HG02642 (cell line): ENCODE measurements around the gene GPR152.

Source experiments
- ATAC-seq: cut with Tn5 transposase; IDR thresholded peaks from one replicate; pipeline ENCODE4 v1.9.1; 2021; ENCODE audit warnings: mild to moderate bottlenecking; ENCODE audit not compliant: unreplicated experiment, poor library complexity

GPR152 gene, protein sequence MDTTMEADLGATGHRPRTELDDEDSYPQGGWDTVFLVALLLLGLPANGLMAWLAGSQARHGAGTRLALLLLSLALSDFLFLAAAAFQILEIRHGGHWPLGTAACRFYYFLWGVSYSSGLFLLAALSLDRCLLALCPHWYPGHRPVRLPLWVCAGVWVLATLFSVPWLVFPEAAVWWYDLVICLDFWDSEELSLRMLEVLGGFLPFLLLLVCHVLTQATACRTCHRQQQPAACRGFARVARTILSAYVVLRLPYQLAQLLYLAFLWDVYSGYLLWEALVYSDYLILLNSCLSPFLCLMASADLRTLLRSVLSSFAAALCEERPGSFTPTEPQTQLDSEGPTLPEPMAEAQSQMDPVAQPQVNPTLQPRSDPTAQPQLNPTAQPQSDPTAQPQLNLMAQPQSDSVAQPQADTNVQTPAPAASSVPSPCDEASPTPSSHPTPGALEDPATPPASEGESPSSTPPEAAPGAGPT

DNA sequence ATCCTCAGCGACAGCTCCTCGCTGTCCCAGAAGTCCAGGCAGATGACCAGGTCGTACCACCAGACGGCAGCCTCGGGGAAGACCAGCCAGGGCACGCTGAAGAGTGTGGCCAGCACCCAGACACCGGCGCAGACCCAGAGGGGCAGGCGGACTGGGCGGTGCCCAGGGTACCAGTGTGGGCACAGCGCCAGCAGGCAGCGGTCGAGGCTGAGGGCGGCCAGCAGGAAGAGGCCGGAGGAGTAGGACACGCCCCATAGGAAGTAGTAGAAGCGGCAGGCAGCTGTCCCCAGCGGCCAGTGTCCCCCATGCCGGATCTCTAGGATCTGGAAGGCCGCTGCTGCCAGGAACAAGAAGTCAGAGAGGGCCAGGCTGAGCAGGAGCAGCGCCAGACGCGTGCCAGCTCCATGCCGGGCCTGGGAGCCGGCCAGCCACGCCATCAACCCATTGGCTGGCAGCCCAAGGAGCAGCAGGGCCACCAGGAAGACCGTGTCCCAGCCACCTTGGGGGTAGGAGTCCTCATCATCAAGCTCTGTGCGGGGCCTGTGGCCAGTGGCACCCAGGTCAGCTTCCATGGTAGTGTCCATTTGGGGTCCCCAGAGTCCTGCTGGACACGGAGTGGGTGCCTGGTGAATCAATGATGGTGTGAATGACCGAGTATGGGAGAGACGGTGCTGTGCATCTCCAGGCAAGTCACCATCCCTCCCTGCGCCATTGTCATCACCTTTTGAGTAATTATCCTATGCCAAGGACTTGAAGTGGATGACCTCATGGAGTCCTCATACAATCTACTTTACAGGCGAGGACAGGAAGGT is at the start of gene GPR152:
TSS of gene GPR152 (minus strand) at position 589 of the 812 bp plus-strand sequence. CDS start at position 584, 5 bp downstream.
- no peak for ATAC-seq

DNA sequence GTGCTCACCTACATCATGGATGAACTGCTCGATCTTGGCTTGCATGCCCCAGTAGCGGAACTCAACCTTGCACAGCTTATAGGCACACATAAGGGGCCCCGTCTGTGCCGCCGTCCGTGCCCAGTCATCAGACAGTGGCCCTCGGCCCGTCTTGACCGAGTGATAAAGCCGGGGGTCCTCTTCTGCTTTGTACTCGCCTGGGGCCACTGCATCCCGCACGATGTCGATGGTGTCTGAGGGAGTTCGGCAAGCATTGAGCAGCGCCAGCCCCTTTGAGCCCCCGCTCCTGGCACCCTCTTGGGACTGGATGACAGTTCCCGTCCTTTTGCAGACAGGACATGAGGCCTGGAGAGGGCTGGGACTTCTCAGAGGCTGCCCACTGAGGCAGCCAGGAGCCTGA is 49.3 kb upstream of the GPR152 start:
- no peak for ATAC-seq

GRCh38 chr11:67500831-67501715 is 48.5 kb upstream of the GPR152 start:
- ATAC-seq: no peak

DNA sequence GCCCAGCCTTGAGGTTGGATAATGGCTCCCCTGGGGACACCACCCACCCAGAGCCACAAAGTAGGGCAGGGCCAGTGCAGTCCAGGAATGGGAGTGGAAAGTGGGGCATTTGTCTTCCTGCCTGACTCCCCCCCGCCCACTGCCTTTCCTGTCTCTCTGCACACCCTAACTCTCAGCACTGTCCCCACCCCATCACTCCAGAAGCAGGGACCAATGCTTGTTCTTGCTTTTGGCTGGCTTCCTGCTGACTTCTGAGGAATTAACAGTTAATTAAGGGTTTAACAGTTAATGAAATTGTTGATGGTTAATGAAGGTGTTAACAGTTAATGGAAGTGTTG is 47.9 kb upstream of the GPR152 start:
- ATAC-seq: no peak

DNA sequence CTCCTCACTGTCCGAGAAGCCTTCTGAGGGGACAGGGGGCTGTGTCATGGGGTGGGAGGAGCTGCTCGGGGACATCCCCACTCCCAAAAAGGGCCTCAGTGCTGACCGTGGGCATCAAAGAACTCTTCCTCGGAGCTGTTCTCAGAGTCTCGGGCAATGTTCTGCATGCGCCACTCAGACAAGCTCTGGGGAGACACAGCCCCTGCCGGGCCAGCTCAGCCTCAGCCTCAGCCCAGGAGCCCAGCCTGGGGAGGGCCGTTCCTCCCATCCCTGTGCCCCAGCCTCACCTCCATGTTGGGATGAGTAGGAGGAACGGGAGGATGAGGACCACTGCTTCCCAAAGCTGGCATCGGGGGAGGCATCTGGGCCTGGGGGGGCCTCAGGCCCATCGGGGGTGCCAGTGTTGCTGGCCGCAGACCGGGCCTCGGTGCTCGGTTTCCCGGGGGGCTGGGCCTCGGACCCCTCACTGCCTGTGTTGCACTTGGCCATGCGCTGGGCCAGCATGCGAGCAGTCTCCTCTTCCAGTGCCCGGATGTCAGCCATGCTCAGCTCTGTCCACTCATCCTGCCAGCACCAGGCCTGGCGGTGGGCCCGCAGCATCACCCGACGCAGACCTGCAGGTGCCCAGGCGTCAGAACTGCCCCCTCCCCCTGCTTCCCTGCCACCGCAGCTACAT is 47.4 kb upstream of the GPR152 start:
- ATAC-seq: no peak

- ATAC-seq: no peak
Measured at GRCh38 chr11:67498544-67498972, 46.0 kb upstream of the GPR152 start.

DNA sequence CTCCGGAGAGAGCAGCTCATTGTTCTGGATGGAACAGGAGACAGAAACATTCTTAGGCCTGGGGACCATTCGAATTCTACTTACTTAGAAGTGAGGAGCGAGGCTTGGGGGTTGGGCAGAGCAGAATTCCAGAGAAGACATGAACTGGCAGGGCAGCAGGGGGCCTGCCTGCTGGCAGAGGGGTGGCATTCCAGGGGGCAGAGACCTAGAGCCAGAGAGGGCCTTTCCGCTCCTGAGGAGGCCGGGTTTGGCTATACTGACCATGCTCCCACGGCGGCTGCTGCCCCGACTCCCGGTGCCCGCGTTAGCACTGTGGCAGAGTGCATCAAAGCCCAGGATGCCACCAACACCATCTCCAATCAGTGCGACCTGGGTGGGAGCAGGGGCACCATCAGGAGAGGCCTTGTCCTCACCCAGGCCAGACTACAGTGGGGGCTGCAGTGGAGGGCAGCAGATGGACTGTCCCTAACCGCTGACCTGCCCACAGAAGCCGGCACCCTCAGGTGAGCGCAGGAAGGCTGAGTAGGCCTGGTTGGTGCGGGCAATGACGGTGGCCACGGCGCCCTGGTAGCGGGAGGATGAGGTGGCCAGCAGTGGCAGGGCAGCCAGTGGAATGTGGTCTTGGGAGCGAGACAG is 45.2 kb upstream of the GPR152 start:
- ATAC-seq: no peak

DNA sequence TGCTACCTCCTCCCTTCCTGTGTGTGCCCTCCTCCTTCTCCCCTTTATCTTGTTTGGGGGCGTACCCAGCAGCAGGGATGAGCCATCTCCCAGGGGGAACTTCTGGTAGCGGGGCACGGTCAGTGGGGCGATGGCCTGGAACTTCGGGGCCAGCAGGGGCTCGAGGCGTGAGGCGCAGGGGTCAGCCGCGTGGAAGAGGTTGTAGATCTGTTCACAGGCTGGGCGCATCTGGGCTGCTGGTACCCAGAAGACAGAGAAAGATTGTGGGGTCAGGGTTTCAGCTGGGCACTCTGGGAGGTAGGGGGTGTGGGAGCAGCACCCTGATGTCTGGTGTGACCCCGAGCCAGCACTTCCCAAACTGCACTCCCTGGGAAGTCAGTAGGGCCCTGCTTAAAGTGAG is 43.6 kb upstream of the GPR152 start:
- ATAC-seq: no peak

DNA sequence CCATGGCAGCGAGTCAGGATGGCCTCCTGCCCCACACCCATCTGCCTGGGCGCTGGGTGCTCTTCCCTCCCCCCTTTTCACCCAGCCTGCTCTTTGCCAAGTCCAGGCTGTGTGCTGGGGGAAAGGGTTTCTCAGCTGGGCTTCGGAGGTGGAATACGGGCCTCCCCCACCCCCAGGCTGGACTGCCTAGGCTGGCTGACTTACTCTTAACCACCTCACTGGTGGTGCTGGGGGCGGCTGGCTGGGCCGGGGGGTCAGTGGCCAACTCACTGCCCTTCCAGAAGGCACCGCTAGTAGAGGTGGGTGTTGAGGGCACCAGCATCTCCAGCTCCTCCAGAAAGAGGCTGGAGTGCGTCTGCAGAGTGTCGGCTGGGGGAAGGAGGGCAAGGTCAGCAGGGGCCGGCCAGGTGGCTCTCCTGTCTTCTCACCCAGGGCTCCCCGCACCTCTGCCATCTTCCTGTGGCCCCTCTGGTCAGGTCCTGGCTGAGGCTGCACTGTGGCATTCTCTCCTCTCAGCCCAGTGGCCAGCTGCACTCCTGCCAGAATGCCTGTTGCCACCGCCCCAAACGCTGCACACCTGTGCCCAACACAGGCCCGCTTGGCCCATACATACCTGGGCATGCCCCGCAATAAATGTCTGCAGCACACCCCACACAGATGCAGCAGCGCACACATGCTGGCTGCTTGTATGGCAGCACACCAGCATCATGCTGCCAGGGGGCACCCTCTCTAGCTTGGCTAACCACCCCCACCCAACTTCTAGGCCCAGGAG is 42.9 kb upstream of the GPR152 start:
- no peak for ATAC-seq

DNA sequence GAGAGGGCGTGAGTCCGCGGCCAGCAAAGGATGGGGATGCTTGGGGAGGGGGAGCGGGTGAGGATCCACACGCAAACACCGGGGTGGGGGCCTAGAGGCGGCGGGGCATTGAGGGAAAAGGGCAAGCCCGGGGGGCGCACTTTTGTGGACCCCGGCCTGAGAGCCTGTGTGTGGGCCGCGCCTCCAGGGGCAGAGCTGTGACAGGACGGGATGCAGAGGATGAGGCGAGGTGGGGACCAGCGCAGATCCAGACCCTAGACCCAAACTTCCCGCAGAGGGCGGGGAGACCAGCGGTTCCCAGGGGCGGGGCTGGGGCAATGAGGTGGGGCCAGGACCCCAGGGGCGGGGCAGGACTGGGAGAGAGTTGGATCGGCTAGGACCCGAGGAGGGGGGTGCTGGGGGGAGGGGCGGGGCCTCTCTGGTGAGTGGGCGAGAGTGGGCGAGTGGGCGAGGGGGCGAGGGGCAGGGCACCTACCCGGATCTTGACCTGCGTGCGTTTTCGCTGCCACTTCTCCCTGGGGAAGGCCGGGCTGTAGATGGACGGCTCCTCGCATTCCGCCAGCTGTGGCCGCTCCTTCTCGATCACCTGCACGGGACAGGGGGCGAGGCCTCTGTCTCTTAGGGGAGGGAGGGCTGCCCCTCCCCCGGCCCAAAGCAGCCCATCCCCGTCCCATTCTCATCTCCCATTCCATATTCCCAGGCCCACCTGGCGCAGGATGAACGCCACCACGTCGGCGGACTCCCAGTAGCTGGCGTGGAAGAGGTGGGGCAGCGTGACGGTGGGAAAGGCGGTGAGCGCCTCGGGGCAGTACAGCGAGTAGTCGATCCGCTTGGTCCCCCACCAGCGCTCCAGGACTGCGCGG is 42.1 kb upstream of the GPR152 start:
- ATAC-seq: no peak

DNA sequence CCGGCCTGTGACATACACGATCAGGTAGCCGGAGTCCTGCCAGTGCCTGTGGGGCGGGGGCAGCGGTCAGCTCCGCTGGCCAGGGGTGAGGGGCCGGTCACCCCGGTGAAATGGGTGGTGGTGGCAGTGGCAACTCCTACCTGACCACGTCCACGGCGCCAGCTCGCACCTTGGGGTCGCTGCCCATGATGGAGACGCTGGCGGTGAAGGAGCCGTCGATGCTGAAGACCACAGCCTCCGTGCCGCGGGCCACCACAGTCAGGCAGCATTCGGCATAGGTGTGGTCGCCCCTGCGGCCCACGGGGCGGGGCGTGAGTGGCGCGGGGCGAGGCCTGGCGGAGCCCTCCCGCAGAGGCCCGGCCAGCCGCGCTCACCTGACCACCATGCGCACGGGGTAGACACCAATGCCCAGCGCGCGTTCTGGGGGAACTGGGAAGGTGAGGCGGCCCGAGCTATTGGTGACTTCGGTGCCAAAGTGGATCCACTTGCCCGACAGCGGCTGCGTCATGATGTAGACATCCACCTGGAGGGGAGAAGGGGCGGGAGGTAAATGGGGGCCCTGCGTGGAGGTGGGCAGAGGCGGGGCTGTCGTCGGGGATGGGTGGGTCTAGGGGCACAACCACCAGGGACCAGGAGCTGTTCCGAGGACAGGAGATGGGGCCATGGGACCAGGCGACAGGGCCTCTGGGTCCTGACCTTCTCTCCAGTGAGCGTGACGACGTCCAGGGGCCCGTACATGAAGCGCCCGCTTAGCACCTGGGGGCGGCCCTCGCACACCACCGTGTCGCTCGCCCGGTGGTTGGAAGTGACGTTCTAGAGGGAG is 41.2 kb upstream of the GPR152 start:
- no peak for ATAC-seq

- no peak for ATAC-seq
Measured at GRCh38 chr11:67492801-67493547, 40.4 kb upstream of the GPR152 start.

- ATAC-seq: no peak
Measured at GRCh38 chr11:67492069-67492727, 39.7 kb upstream of the GPR152 start.

GRCh38 chr11:67491276-67492068 is 38.9 kb upstream of the GPR152 start:
- ATAC-seq: no peak

DNA sequence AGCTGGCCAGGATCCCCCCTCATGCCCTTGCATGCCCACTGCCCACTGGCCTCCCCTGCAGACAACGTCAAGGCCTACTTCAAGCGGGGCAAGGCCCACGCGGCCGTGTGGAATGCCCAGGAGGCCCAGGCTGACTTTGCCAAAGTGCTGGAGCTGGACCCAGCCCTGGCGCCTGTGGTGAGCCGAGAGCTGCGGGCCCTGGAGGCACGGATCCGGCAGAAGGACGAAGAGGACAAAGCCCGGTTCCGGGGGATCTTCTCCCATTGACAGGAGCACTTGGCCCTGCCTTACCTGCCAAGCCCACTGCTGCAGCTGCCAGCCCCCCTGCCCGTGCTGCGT is 38.2 kb upstream of the GPR152 start:
- no peak for ATAC-seq
